Fibroblast of mammary gland (primary cell): ENCODE measurements around the gene POLDIP2.

Experiments used
- DNase-seq: peaks from one replicate; pipeline ENCODE4 v3.0.0-alpha.2; 2010; ENCODE audit warnings: low read depth
- H3K4me3 ChIP-seq: 2 replicates; pipeline ENCODE4 v1.5.1; 2011; ENCODE audit warnings: low read depth, mild to moderate bottlenecking, low read length, moderate library complexity; ENCODE audit not compliant: control insufficient read depth
- TF ChIP-seq, protein P1 (sequence below): conservative IDR thresholded peaks from 2 replicates; pipeline ENCODE4 v1.5.1; 2011; ENCODE audit warnings: low read depth, low read length, inconsistent platforms; ENCODE audit not compliant: control insufficient read depth, insufficient read depth

POLDIP2 gene

DNA sequence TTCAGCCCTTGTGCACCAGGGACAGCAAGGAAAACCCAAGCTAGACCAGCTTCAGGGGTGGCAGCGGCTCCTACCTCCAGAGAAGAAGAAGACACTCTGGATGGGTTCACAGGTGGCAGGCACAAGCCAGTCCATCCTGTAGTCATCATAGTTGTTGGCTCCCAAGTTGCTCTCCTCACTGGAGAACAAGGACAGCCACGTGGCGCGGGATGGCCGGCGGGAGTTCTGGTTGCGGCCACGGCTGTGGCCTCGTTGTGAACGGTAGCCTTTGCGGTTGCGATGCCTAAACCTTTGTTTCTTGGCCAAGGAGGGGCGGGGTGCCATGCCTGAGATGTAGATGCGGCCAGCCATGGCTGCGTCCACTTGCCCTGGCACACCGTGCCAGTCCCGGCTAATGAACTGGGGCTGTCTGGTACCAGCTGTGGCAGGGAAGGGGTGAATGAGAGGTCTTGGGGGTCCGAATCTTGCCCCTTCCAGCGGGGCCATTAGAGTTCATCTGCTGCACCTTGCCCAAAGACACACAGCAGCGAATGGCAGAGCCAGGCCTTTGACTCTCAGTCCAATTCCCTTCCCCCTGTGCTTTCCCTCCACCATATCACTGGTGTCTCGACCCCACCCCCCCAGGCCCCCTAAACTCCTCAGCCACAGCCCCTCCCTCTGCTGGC is 10.4 kb upstream of the POLDIP2 start:
- H3K4me3 ChIP-seq: no peak overlapping the region
- TF ChIP-seq, protein P1, sequence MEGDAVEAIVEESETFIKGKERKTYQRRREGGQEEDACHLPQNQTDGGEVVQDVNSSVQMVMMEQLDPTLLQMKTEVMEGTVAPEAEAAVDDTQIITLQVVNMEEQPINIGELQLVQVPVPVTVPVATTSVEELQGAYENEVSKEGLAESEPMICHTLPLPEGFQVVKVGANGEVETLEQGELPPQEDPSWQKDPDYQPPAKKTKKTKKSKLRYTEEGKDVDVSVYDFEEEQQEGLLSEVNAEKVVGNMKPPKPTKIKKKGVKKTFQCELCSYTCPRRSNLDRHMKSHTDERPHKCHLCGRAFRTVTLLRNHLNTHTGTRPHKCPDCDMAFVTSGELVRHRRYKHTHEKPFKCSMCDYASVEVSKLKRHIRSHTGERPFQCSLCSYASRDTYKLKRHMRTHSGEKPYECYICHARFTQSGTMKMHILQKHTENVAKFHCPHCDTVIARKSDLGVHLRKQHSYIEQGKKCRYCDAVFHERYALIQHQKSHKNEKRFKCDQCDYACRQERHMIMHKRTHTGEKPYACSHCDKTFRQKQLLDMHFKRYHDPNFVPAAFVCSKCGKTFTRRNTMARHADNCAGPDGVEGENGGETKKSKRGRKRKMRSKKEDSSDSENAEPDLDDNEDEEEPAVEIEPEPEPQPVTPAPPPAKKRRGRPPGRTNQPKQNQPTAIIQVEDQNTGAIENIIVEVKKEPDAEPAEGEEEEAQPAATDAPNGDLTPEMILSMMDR: no peak
- DNase-seq: no peak

DNA sequence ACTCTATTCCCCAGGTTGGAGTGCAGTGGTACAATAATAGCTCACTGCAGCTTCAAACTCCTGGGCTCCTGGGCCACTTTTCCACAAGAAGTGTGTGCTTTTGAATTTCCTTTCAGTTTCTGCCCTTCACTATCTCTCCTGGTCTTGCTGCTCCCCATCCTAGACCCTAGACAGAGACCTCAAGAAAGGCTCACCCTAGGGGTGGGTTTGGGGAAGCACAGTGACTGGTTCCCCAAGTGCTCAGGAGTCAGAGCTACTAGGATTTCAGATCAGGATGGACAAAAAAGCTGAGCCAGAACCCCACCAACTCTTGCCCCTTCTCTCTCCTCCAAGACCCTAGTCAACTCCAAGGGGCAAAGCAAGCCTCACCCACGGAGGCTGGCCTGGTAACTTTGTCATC is 9.3 kb upstream of the POLDIP2 start:
- TF ChIP-seq, protein P1: peak; percentile 1
- no peak overlapping the region for H3K4me3 ChIP-seq
- DNase-seq: no peak

DNA sequence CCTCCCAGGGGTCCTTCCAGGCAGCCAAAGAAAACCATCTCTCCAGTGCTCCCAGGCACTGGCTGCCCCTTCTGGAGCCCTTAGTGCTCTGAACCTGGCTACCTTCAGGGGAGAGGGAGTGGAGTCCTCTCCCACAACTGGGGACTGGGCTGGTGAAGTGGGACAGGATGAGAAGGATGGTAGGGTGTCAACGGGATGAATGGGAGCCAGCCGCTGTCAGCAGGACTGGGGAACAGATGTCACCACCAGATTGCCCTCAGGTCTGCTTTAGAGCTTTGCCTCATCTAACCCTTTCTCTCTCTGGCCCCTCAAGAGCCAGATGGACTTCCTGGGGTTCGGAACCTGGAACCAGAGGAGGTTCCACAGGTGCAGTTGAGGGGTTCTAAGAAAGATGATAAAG is 8.2 kb upstream of the POLDIP2 start:
- no peak overlapping the region for H3K4me3 ChIP-seq
- TF ChIP-seq, protein P1: no peak
- DNase-seq: no peak

DNA sequence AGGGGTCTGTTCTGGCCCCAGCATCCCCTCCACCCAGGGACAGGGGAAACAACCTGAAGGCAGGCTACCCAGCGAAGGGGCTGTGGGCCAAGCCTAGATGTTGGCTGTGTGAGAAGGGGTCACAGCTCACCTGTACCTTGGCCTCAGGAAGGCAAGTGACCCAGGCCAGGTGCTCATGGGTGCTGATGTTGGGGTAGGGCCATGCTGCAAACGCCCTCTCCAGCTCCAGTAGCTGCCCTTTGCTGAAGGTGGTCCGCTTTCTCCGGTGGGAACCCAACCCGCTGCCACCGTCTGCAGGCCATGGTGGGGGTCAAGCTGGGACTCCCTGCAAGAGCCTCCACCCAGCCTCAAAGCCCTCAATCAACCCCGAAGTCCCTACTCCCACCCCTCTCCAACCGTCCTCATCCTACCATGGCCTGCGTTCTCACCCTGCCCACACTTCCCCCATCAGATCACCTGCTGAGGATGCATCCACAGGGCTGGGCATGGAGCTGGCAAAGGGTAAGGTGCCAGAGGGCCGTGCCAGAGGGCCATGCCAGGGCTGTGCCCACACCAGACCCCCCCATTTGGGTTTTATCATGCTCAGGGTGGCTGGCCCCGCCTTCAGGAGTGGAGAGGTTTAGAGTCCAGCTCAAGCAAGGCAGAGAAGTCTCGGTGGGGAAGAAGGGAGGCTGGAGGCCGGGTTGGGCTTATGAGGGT is 7.5 kb upstream of the POLDIP2 start, which contains the start of gene SEBOX:
TSS of gene SEBOX (minus strand) at position 535 of the 699 bp plus-strand sequence. CDS start at position 487, 48 bp downstream.
- no peak within 1 kb of the TSS for H3K4me3 ChIP-seq
- no peak for DNase-seq

DNA sequence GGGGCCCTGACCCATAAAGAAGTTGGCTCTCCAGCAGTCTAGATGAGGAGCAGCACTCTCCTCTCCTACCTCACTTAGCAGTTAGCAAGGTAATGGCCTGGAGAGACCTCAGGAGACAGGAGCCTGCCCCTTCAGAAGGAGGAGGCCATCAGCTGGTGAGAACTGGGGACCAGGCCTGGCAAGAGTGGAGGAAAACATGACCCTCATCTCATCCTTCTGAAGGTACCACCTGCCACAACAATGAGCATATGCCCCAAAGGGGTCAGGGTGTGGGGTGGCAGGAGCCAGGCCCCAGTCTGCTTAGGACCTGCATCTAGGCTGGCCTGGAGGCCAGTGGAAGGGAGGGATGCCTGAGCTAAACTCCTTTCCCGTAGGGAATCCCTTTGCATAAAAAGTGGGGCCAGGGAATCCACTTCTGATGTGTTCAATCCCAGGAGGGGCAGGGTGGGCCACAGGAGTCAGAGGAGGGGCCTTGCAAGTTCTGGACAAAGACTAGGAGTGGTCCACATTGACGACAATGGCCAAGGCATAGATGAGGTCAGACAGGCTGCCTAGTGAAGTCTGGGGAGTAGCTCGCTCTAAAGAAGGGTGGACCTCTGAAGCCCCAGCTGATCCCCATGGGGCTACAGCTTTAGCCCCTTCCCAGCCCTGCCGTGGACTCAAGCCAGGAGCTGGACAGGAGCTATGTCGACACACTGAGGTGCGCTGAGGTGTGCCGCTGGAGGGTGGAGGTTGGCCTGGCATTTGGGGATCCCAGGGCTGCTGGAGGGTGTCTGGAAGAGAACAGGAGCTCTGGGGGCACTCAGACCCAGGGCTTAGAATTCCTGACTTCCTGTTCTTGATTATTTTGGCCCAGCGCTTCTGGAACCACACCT is 6.7 kb upstream of the POLDIP2 start:
- no peak overlapping the region for H3K4me3 ChIP-seq
- TF ChIP-seq, protein P1: no peak

More for the DNA sequence above, 7.5 kb upstream of the POLDIP2 start, which contains the start of gene SEBOX:
- TF ChIP-seq, protein P1: no peak

DNA sequence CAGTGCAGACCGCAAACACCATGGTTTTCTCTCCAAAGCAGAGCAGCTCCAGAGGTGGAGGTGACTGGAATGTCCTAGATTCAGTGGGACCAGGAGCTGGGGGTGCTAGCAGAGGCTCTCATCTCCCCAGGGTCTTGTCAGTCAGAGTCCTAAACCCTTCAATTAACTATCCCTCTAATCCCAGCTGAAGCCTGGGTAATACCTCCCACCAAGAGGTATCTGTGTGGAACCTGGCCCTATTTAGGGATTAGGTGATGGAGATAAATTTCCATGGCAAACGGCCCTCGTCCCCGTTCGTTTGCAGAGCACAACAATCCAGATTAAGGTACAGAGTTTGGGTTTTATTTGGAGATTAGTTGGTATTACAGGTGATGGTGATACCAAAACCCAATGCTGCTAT is 5.9 kb upstream of the POLDIP2 start:
- no peak overlapping the region for H3K4me3 ChIP-seq
- TF ChIP-seq, protein P1: no peak
- no peak for DNase-seq

More for the DNA sequence above, 6.7 kb upstream of the POLDIP2 start:
- DNase-seq: no peak
